SU-DHL-6 (cell line): ENCODE results near the gene MKNK2.

Experiments used
- H2AFZ ChIP-seq: fragments of 200-600 bp; sonication (generic); 2 replicates; pipeline ENCODE4 v1.6.1; 2014; ENCODE audit warnings: low read depth, mild to moderate bottlenecking, moderate library complexity, mixed read lengths, antibody characterized with exemption, low read length; ENCODE audit not compliant: severe bottlenecking
- H3F3A ChIP-seq: fragments of 200-600 bp; shearing (Covaris generic); 2 replicates; pipeline ENCODE4 v1.6.0; 2016; ENCODE audit warnings: antibody characterized with exemption, mild to moderate bottlenecking; ENCODE audit not compliant: insufficient read depth
- H3K27ac ChIP-seq: fragments of 200-600 bp; sonication (generic); 2 replicates; pipeline ENCODE4 v1.5.1; 2016; ENCODE audit warnings: low read depth, mild to moderate bottlenecking, low read length, moderate library complexity, mixed read lengths
- H3K27me3 ChIP-seq: fragments of 200-600 bp; sonication (generic), shearing (Covaris generic); 2 replicates; pipeline ENCODE4 v1.6.0; 2014; ENCODE audit warnings: mild to moderate bottlenecking, low read length
- H3K36me3 ChIP-seq: fragments of 200-600 bp; sonication (generic); 2 replicates; pipeline ENCODE4 v1.6.1; 2014; ENCODE audit warnings: mild to moderate bottlenecking, low read length, mixed read lengths
- H3K4me2 ChIP-seq: fragments of 300-600, 200-600 bp; shearing (Covaris generic), sonication (generic); 2 replicates; pipeline ENCODE4 v1.6.0; 2014; ENCODE audit warnings: low read length, low read depth, mild to moderate bottlenecking; ENCODE audit not compliant: poor library complexity, severe bottlenecking
- H3K4me3 ChIP-seq: fragments of 200-600 bp; sonication (generic); 2 replicates; pipeline ENCODE4 v1.5.1; 2014; ENCODE audit warnings: antibody characterized with exemption, low read length, mild to moderate bottlenecking, mixed read lengths; ENCODE audit not compliant: insufficient read depth, poor library complexity, severe bottlenecking
- H3K79me2 ChIP-seq: fragments of 200-600 bp; sonication (generic); 2 replicates; pipeline ENCODE4 v1.6.1; 2014; ENCODE audit warnings: mild to moderate bottlenecking, low read length, moderate library complexity; ENCODE audit not compliant: insufficient read depth
- H3K9ac ChIP-seq: fragments of 200-600 bp; sonication (generic); 2 replicates; pipeline ENCODE4 v1.7.0; 2014; ENCODE audit warnings: mild to moderate bottlenecking, low read length
- H3K9me2 ChIP-seq: fragments of 200-600 bp; sonication (generic); replicated peaks from 2 replicates; pipeline ENCODE4 v1.6.1; 2014; ENCODE audit warnings: low read length; ENCODE audit not compliant: insufficient read depth
- H3K9me3 ChIP-seq: fragments of 200-600 bp; sonication (generic); 2 replicates; pipeline ENCODE4 v1.6.1; 2014; ENCODE audit warnings: low read length, mixed read lengths; ENCODE audit not compliant: insufficient read depth
- H4K20me1 ChIP-seq: fragments of 200-600 bp; sonication (generic); 2 replicates; pipeline ENCODE4 v1.6.1; 2014; ENCODE audit warnings: low read depth, mild to moderate bottlenecking, antibody characterized with exemption, low read length, moderate library complexity, mixed read lengths
- CTCF ChIP-seq: fragments of 200-600 bp; sonication (generic); IDR thresholded peaks from one replicate; pipeline ENCODE4 v1.5.1; 2017; ENCODE audit warnings: antibody characterized with exemption, mild to moderate bottlenecking, low read length, moderate library complexity; ENCODE audit not compliant: insufficient read depth, poor library complexity, severe bottlenecking
- EZH2phosphoT487 ChIP-seq: fragments of 200-600 bp; sonication (generic), shearing (Covaris generic); conservative IDR thresholded peaks from 2 replicates; pipeline ENCODE4 v1.6.1; 2018; ENCODE audit warnings: mild to moderate bottlenecking, antibody characterized with exemption, low read length, moderate library complexity, mixed read lengths

Gene MKNK2

GRCh38 chr19:2022289-2022688 lies 28.8 kb downstream of the MKNK2 start:
- Histone ChIP-seq H2AFZ (no peak overlapping the region), H3K36me3 (no peaks in the 10 kb centered on the region), H3K9me3 (no peaks in the 10 kb centered on the region), H4K20me1 (no peaks in the 10 kb centered on the region), H3K79me2 (no peaks in the 10 kb centered on the region), H3K27me3 (no peaks in the 10 kb centered on the region), H3F3A (0 out of 2 replicates have a peak, but pooled peaks cover 2% of the 10 kb centered on the region), H3K27ac (no peak overlapping the region), H3K9ac (no peak overlapping the region), H3K4me2 (no peak overlapping the region), H3K4me3 (no peak overlapping the region), H3K9me2 (no peaks in the 10 kb centered on the region)
- TF ChIP-seq CTCF (no peak), EZH2phosphoT487 (no peak)

- Histone ChIP-seq H4K20me1 (no peaks in the 10 kb centered on the region), H3K79me2 (no peaks in the 10 kb centered on the region), H3K36me3 (no peaks in the 10 kb centered on the region), H3K4me2 (no peak overlapping the region), H3K4me3 (no peak overlapping the region), H3K9me3 (no peaks in the 10 kb centered on the region), H3K9ac (no peak overlapping the region), H3K27ac (no peak overlapping the region), H3F3A (peaks cover 7% of the 10 kb centered on the region; the same call in 1 of the 2 replicates), H2AFZ (no peak overlapping the region), H3K9me2 (no peaks in the 10 kb centered on the region), H3K27me3 (no peaks in the 10 kb centered on the region)
- TF ChIP-seq CTCF (no peak), EZH2phosphoT487 (no peak)
These were observed 29.4 kb downstream of the MKNK2 start for GRCh38 chr19:2021453-2022140.

GRCh38 chr19:2018752-2019151 lies 32.3 kb downstream of the MKNK2 start:
- 0 out of 2 replicates have a peak, but pooled peaks cover 5% of the 10 kb centered on the region for H3K79me2 ChIP-seq
- no peak overlapping the region for H3K27ac ChIP-seq

More at GRCh38 chr19:2018752-2019151, 32.3 kb downstream of the MKNK2 start:
- Histone ChIP-seq H3K9me3 (no peaks in the 10 kb centered on the region), H3F3A (peaks cover 12% of the 10 kb centered on the region; the same call in 1 of the 2 replicates), H4K20me1 (no peaks in the 10 kb centered on the region), H3K9me2 (no peaks in the 10 kb centered on the region), H3K4me3 (no peak overlapping the region), H3K9ac (no peak overlapping the region), H3K36me3 (no peaks in the 10 kb centered on the region), H3K4me2 (no peak overlapping the region), H2AFZ (no peak overlapping the region), H3K27me3 (no peaks in the 10 kb centered on the region)
- TF ChIP-seq CTCF (no peak), EZH2phosphoT487 (no peak)
